GM12872 (cell line): Measurements from ENCODE around the gene CHRDL2.
A peak's percentile ranks its signal among the peaks of the same experiment; 100 is the strongest.

Experiments
- CTCF ChIP-seq: IDR thresholded peaks from 3 replicates; pipeline ENCODE4 v1.5.1; 2011; ENCODE audit warnings: low read depth, mild to moderate bottlenecking, low read length, moderate library complexity; ENCODE audit not compliant: insufficient read depth

Gene CHRDL2

DNA sequence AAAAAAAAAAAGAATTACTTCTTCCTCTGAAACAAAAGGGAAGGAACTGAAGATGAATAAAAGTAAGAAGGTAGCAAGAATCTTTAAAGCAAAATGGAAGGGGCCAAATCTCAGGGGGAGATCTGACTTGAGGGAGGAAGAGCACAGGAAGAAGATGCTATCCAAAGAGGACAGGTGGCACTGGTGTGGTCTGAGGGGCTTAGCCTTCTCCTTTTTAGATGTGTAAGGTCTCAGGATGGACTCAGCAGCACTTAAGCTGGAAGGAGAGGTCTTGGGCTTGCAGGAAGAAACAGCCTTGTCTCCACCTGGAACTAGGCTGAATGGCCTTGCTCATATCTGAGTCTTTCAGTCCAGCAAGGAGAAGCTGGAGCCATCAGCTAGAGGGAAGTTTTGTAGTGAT is 12.4 kb upstream of the CHRDL2 start:
- no peak for TF ChIP-seq CTCF

- TF ChIP-seq CTCF = no peak
Measured at GRCh38 chr11:74742070-74742469, 10.8 kb upstream of the CHRDL2 start.

DNA sequence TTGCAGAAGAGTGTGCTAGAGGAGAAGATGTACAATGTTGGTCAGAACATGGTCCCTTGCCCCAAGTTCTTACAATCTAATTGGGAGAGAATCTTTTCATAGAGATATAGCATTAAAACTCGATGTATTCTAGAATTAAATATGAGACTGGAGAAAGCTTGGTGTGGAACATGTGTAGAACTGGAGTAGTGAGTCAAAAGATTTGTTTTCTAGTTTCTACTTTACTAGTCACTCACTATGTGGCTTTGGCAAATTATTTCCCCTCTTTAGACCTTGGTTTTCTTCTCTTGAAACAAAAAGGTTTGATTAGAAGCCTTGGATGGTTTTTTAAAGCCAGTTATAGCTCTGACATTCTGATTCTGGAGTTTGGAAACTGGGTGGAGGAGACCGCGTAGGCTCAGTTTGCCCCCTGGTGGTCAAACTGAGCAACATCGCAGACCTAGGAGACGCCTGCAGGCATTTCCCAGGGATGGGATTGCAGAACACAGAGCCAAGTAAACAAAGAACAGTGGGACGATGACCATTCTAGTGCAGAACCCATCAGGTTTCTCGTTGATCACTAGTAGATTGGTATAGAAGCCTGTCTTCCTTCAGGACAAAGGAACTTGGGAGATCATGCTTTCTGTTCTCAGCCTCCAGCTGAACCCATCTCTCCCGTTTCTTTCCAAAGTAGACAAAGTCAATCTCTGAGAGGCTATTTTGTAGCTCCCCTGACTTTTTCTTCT is 8.5 kb upstream of the CHRDL2 start:
- TF ChIP-seq CTCF = peak; percentile 94

GRCh38 chr11:74736031-74736430 is 4.8 kb upstream of the CHRDL2 start:
- no peak for TF ChIP-seq CTCF

DNA sequence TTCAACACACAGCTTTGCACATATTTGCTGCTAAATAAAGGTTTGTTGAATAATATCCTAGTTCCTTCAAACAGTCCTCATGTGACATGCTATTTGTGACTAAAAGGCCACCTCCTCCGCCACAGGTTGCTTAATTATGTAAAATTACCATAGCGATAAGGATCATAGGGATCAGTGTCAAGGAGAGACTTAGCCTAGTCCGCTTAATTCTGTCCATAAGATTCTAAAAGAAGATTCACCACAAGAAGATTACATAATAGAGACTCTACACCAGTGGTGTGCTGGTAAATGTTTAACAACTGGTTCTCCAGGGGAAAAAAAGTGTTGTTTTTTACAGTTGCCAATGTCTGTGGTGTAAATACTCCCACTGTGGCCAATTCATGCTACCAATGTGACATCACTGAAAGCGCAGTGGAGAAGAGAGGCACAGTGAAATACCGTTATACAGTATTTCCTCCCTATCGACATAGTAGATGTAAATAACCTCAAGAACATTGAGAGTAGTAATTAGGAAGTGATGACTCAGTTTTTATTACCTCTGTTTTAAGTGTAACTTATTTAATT is 4.2 kb upstream of the CHRDL2 start:
- TF ChIP-seq CTCF = no peak

DNA sequence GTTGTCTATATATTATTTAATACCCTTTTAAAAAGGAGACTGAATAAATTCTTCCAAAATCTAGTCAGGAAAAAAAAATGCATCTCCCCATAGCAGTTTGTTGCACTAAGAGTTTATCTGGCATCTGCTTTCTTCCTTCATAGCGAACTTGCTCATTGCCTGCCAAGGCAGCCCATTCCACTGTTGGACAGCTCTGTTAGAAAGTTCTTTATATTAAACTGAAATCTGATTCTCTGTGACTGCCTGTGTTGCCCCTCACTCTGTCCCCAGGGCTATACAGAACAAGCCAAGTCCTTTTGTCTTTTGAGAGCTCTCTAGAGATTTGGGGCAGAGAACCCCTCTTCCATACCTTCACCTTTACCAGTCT is 3.3 kb upstream of the CHRDL2 start:
- no peak for TF ChIP-seq CTCF

GRCh38 chr11:74730571-74731260 is 510 bp downstream of the CHRDL2 start:
- TF ChIP-seq CTCF = no peak
